Prostate gland (tissue), 2 donors: ENCODE data around the gene RNF157.
"Not testable (repeated sequence)": the region's sequence is repeated elsewhere in the genome, so short reads cannot be mapped to it uniquely, and the experiment has no call there.

Experiments
- POLR2A ChIP-seq: fragments of 450-650 bp; IDR thresholded peaks from one replicate; pipeline ENCODE4 v1.6.1; 2016; ENCODE audit warnings: antibody characterized with exemption, mild to moderate bottlenecking
- TF ChIP-seq, protein P1 (sequence below), 4 experiments: fragments of 200-600 bp in 2 of 4; fragments of 450-650 bp in 2 of 4; sonication (generic) in 2 of 4; IDR thresholded peaks; 1 replicate in 3 of 4; 2 replicates in 1 of 4; pipeline ENCODE4 v1.5.1; 2016 to 2019; ENCODE audit warnings: antibody characterized with exemption in 4 of 4, mild to moderate bottlenecking in 2 of 4, moderate library complexity in 2 of 4

DNA sequence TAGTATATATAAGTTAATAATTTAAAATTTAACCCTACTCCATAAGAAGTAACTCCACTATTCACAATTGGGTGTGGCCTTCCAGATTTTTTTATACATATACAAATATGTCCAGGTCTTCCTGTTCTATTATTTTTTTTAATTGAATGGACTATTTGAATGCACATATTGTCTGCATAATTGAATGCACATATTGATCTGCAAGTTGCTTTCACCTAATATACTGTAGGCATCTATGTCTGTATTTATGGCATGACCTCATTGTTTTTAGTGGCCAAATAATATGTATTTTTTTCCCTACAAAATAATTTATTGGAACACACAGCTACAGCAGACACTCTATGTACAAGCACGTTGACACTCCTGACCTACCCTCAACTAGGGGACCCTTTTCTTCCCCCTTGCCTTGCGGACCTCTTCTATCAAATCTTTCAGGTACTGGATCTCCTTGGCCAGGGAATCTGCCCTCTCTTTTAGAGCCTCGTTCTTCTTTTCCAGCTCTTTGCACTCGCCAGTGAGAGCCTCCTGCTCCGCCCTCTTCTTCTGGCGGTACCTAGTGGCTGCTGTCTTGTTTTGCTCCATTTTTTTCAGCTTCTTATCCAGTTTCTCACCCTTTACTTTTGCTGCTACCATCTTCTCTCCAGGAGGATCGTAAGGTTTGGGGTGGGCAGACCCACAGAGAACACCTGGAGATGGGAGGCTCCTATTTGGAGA is 14.8 kb downstream of the RNF157 start:
- TF ChIP-seq, protein P1, sequence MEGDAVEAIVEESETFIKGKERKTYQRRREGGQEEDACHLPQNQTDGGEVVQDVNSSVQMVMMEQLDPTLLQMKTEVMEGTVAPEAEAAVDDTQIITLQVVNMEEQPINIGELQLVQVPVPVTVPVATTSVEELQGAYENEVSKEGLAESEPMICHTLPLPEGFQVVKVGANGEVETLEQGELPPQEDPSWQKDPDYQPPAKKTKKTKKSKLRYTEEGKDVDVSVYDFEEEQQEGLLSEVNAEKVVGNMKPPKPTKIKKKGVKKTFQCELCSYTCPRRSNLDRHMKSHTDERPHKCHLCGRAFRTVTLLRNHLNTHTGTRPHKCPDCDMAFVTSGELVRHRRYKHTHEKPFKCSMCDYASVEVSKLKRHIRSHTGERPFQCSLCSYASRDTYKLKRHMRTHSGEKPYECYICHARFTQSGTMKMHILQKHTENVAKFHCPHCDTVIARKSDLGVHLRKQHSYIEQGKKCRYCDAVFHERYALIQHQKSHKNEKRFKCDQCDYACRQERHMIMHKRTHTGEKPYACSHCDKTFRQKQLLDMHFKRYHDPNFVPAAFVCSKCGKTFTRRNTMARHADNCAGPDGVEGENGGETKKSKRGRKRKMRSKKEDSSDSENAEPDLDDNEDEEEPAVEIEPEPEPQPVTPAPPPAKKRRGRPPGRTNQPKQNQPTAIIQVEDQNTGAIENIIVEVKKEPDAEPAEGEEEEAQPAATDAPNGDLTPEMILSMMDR (IDR thresholded peaks at IDR 0.05) = not testable (repeated sequence)
- TF ChIP-seq POLR2A = not testable (repeated sequence)
